ENCODE results near the gene LRRN1. TPM values are rescaled to one million over a fixed set of nuclear protein-coding genes. Genes with fewer than 3 reads are reported as not detected.

The LRRN1 gene
- total RNA-seq, 1 donor from 2014 or later: 0.53 TPM

DNA sequence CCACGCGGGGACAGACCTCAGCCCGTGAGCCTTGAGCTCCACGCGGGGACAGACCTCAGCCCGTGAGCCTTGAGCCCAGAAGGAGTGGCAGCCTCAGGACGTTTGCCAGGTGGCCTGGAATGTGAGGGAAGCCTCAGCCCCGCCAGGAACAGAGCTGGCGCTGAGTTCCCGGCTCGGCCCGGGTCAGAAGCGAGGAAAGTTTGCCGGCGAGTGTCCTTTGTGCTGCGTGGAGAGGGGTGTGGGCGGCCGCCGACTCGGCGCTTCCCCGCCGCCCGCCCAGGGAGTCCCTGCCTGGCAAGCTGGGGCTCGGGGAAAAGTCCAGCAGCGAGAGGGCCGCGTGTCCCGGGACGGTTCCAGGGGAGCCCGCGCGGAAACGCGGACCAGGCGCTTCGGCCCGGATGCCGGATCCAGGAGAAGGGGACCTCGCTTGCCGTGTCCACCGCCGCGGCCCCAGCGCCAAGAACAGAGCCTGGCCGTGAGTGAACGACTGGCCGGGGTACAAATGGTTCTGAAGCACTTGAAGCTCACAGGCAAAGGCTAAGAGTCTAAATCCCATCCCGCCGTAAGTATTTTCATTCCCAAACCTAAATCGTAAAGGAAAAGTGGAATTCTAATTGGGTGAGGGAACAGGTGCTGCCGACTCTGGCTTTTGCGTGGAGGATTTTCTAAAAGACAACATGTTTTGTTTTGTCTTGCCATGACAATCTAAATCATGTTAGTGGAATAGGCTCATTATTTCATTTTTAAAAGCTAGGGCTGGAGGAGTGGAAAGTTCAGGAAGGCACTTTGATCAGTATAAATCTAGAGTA lies 1.7 kb downstream of the LRRN1 start:
- H3K27ac ChIP-seq: peak overlapping the region in 1 of 2 donors; percentile 53
- TF ChIP-seq, protein P1, sequence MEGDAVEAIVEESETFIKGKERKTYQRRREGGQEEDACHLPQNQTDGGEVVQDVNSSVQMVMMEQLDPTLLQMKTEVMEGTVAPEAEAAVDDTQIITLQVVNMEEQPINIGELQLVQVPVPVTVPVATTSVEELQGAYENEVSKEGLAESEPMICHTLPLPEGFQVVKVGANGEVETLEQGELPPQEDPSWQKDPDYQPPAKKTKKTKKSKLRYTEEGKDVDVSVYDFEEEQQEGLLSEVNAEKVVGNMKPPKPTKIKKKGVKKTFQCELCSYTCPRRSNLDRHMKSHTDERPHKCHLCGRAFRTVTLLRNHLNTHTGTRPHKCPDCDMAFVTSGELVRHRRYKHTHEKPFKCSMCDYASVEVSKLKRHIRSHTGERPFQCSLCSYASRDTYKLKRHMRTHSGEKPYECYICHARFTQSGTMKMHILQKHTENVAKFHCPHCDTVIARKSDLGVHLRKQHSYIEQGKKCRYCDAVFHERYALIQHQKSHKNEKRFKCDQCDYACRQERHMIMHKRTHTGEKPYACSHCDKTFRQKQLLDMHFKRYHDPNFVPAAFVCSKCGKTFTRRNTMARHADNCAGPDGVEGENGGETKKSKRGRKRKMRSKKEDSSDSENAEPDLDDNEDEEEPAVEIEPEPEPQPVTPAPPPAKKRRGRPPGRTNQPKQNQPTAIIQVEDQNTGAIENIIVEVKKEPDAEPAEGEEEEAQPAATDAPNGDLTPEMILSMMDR (IDR thresholded peaks at IDR 0.05): no peak
- no peaks in the 10 kb centered on the region for H3K9me3 ChIP-seq
- no peak for DNase-seq (ENCODE audit: low spot score in 2 of 2)
- intact Hi-C loops (cut with DNase I): no loop called here
- no peaks in the 10 kb centered on the region for H3K27me3 ChIP-seq
- H3K4me1 ChIP-seq: peaks cover 0 to 3% of the 10 kb centered on the region in 2 donors
- H3K4me3 ChIP-seq: peak overlapping the region; percentile 59 to 70
- H3K36me3 ChIP-seq: no peaks in the 10 kb centered on the region

DNA sequence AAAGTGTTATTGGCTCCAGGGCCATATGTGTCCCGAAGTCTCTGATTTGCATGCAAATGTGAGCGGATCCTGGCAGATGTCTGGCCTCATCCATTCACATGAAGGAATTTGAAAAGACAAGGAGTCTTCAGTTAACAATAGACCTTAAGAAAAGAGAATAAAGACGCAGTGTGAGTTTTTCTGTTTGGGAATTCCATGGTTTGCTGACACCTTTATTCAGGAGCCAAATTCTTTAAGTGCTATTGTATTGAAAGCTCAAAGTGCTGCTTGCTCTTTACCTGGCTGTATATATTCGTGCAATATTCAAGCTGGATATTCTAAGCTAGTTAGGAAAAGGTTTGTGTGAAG lies 2.2 kb downstream of the LRRN1 start:
- H3K9me3 ChIP-seq: no peaks in the 10 kb centered on the region
- H3K4me1 ChIP-seq: peaks cover 0 to 3% of the 10 kb centered on the region in 2 donors
- H3K27me3 ChIP-seq: no peaks in the 10 kb centered on the region
- DNase-seq (ENCODE audit: low spot score in 2 of 2): no peak
- TF ChIP-seq, protein P1 (IDR thresholded peaks at IDR 0.05): no peak
- no peak overlapping the region for H3K27ac ChIP-seq
- no peaks in the 10 kb centered on the region for H3K36me3 ChIP-seq
- intact Hi-C loops (cut with DNase I): no loop called here
- peak overlapping the region in 1 of 2 donors; percentile 70 for H3K4me3 ChIP-seq

DNA sequence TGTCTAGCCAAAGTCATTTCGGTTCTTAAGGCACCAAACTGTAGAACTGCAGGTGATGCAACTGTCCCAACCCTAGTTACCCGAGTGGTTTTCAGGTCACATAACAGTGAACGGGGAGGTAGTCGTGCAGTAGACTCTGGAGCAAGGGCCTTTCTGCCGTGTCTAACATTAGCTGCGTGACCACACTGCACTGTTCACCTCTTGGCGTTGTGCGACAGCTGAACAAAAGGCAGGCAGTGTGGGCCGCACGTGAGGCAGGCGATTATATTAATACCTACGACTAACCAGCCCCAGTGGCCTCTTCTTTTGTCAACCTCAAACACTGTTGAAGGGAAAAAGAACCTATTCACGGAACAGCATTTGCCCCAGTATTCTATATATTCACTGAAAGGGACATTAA lies 2.8 kb downstream of the LRRN1 start:
- Histone ChIP-seq H3K27ac (no peak overlapping the region), H3K36me3 (no peaks in the 10 kb centered on the region), H3K27me3 (no peaks in the 10 kb centered on the region), H3K9me3 (no peaks in the 10 kb centered on the region), H3K4me3 (no peak overlapping the region), H3K4me1 (peaks cover 0 to 3% of the 10 kb centered on the region in 2 donors)
- TF ChIP-seq, protein P1 (IDR thresholded peaks at IDR 0.05): no peak
- DNase-seq (ENCODE audit: low spot score in 2 of 2): no peak
- intact Hi-C loops (cut with DNase I): no loop called here

DNA sequence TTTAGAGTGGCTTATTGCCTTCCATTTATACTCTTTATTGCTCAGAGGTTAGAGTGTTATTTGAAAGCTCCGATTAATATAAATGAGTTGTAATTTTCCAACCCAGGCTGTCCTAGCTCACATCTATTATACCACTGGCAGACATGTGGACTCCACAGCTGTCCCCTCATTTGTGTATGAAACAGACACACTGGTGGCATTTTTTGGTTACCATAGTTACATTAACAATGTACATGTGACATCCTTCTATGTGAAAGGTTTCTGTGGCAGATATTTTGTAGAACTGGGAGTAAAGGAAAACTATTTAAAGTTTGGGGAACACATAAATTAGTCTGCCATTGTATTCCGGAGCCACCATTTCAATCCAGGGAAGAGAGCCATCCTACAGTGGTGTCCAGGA lies 5.3 kb downstream of the LRRN1 start:
- intact Hi-C loops (cut with DNase I): no loop called here
- no peaks in the 10 kb centered on the region for H3K9me3 ChIP-seq
- no peaks in the 10 kb centered on the region for H3K27me3 ChIP-seq
- H3K36me3 ChIP-seq: no peaks in the 10 kb centered on the region
- no peak overlapping the region for H3K4me3 ChIP-seq
- peaks cover 0 to 3% of the 10 kb centered on the region in 2 donors for H3K4me1 ChIP-seq
- no peak overlapping the region for H3K27ac ChIP-seq
- TF ChIP-seq, protein P1 (IDR thresholded peaks at IDR 0.05): no peak
- DNase-seq (ENCODE audit: low spot score in 2 of 2): no peak

DNA sequence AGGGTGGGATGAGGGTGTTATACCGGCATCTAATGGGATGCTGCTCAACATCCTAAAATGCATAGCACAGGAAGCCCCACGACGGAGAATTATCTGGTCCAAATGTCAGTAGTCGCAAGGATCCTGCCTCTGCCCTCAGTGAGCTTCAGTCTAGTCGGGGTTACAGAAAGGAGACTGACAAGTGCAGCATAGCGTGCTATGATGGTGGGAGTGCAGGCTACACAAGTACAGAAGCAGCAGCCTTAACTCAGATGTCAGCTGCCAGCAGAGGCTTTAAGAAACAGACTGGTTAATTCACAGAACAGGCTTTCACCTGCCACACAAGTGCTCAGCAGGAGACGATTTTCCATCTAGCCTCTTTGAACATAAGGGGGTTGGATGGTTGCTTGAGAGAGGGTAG lies 6.9 kb downstream of the LRRN1 start:
- H3K36me3 ChIP-seq: no peaks in the 10 kb centered on the region
- H3K4me3 ChIP-seq: no peak overlapping the region
- no peak overlapping the region for H3K27ac ChIP-seq
- TF ChIP-seq, protein P1 (IDR thresholded peaks at IDR 0.05): no peak
- no peaks in the 10 kb centered on the region for H3K27me3 ChIP-seq
- no peaks in the 10 kb centered on the region for H3K9me3 ChIP-seq
- intact Hi-C loops (cut with DNase I): no loop called here
- no peaks in the 10 kb centered on the region for H3K4me1 ChIP-seq
- no peak for DNase-seq (ENCODE audit: low spot score in 2 of 2)

All from ascending aorta (tissue), 2 donors.